CD4-positive, alpha-beta T cell (primary cell): ENCODE results near the gene SPSB3. TPM values are rescaled to one million over a fixed set of nuclear protein-coding genes. Genes with fewer than 3 reads are reported as not detected.

Experiments used
- ATAC-seq: fragments of 200-7000 bp; cut with Tn5 transposase; one replicate; pipeline ENCODE4 v1.10.0; 2022; ENCODE audit warnings: mild to moderate bottlenecking; ENCODE audit not compliant: poor library complexity
- CTCF ChIA-PET: fragments of 350-600 bp; sonication (Branson Sonifier 250); formaldehyde crosslinking; loops from one replicate; lab custom pipeline; 2021; ENCODE audit warnings: antibody characterized with exemption, inconsistent platforms; lab: Charles Lee
- POLR2A ChIA-PET: fragments of 350-600 bp; sonication (Branson Sonifier 250); formaldehyde crosslinking; loops from one replicate; lab custom pipeline; 2021; ENCODE audit warnings: antibody characterized with exemption, inconsistent platforms; lab: Charles Lee
- DNase-seq, 14 experiments: peaks; one replicate each; pipeline ENCODE4 v3.0.0-alpha.2; 2013 to 2020; ENCODE audit warnings: mixed read lengths in 2 of 14
- H3K27ac ChIP-seq, 2 donors: one replicate each; pipeline versions ENCODE4 v1.5.1 to v1.7.0; 2013; ENCODE audit warnings: low read length in 2 of 2, low read depth in 1 of 2, mild to moderate bottlenecking in 1 of 2
- H3K27me3 ChIP-seq, 2 experiments: 1 replicate in 1 of 2; 2 replicates in 1 of 2; pipeline versions ENCODE4 v1.6.1 to v1.7.0; 2013; ENCODE audit warnings: low read length in 2 of 2, control low read depth in 1 of 2, mild to moderate bottlenecking in 1 of 2, moderate library complexity in 1 of 2; ENCODE audit not compliant: insufficient read depth in 2 of 2, control insufficient read depth in 1 of 2
- H3K36me3 ChIP-seq: one replicate; pipeline ENCODE4 v1.6.1; 2013; ENCODE audit warnings: low read length, control low read depth; ENCODE audit not compliant: insufficient read depth
- H3K4me1 ChIP-seq: one replicate; pipeline ENCODE4 v1.6.1; 2013; ENCODE audit warnings: low read length, control low read depth; ENCODE audit not compliant: insufficient read depth
- H3K4me3 ChIP-seq: one replicate; pipeline ENCODE4 v1.5.1; 2013; ENCODE audit warnings: mild to moderate bottlenecking, low read length, moderate library complexity
- H3K9me3 ChIP-seq, 2 experiments: 1 replicate in 1 of 2; 2 replicates in 1 of 2; pipeline versions ENCODE4 v1.6.1 to v1.7.0; 2013; ENCODE audit warnings: low read length in 2 of 2, mild to moderate bottlenecking in 2 of 2, control low read depth in 1 of 2, moderate library complexity in 1 of 2; ENCODE audit not compliant: control insufficient read depth in 1 of 2, insufficient read depth in 1 of 2
- H3K27ac Mint-ChIP-seq: one replicate; pipeline ENCODE4 v1.8.0; 2020; ENCODE audit warnings: mixed read lengths
- H3K27me3 Mint-ChIP-seq: one replicate; pipeline ENCODE4 v1.8.0; 2021; ENCODE audit warnings: mixed read lengths
- H3K36me3 Mint-ChIP-seq: one replicate; pipeline ENCODE4 v1.8.0; 2021; ENCODE audit warnings: low read depth, mixed read lengths
- H3K4me1 Mint-ChIP-seq: one replicate; pipeline ENCODE4 v1.8.0; 2021; ENCODE audit warnings: low read depth, mixed read lengths
- H3K4me3 Mint-ChIP-seq: one replicate; pipeline ENCODE4 v1.8.0; 2020; ENCODE audit warnings: mild to moderate bottlenecking, mixed read lengths
- H3K9me3 Mint-ChIP-seq: one replicate; pipeline ENCODE4 v1.8.0; 2020; ENCODE audit warnings: mixed read lengths
- CTCF ChIP-seq: fragments of 200-600 bp; IDR thresholded peaks from one replicate; pipeline ENCODE4 v1.8.0; 2022; ENCODE audit warnings: antibody characterized with exemption, mild to moderate bottlenecking
- intact Hi-C, 2 experiments: fragments of 100-400 bp; cut with DNase I in 1 of 2; cut with micrococcal nuclease in 1 of 2; formaldehyde crosslinking; loops; one replicate each; pipeline versions ENCODE4 v1.15.1 to v1.9.0; 2023 to 2025; cut with DNase I, micrococcal nuclease
- total RNA-seq, 174 experiments: library from RNA in 2 of 174; stranded (reverse) in 2 of 174; gene quantifications; one replicate each; pipeline ENCODE4 v1.2.3 and lab custom pipeline; 2021 to 2026

The SPSB3 gene
- total RNA-seq, 2 experiments from 2014 or later = 86.3 to 87.6 TPM

GRCh38 chr16:1788708-1789100, 6.3 kb upstream of the SPSB3 start:
- intact Hi-C loops = loop anchor here in 1 of 2 experiments (10.0 kb wide), 2 partner anchors 484 to 1384 kb away; partner anchors contain the start of genes DECR2 and UBE2I
- ChIA-PET POLR2A (interaction anchor here (1.0 kb wide), 1 partner anchor 14 kb away, joined by 3 read pairs; no protein-coding TSS in a partner anchor), CTCF (no interaction called here)
- Mint-ChIP-seq H3K4me3 (peak overlapping the region; percentile 66), H3K27ac (no peak overlapping the region), H3K27me3 (no peaks in the 10 kb centered on the region), H3K4me1 (peaks cover 5% of the 10 kb centered on the region), H3K36me3 (peaks cover 7% of the 10 kb centered on the region), H3K9me3 (no peaks in the 10 kb centered on the region)
- Histone ChIP-seq H3K27ac (no peak overlapping the region), H3K9me3 (peaks cover 0 to 6% of the 10 kb centered on the region in 2 experiments), H3K27me3 (no peaks in the 10 kb centered on the region), H3K36me3 (peaks cover 38% of the 10 kb centered on the region), H3K4me1 (peaks cover 28% of the 10 kb centered on the region), H3K4me3 (no peak overlapping the region)
- DNase-seq (peak in 1 of 14 experiments; percentile 19), ATAC-seq (no peak)
- TF ChIP-seq CTCF = no peak

- peaks cover 11% of the 10 kb centered on the region for H3K36me3 Mint-ChIP-seq
- no peak overlapping the region for H3K4me3 ChIP-seq
- H3K4me1 Mint-ChIP-seq = peaks cover 9% of the 10 kb centered on the region
- CTCF ChIA-PET = no interaction called here
- POLR2A ChIA-PET = no interaction called here
- no peaks in the 10 kb centered on the region for H3K9me3 Mint-ChIP-seq
- H3K27ac ChIP-seq = no peak overlapping the region
- H3K9me3 ChIP-seq = peaks cover 0 to 6% of the 10 kb centered on the region in 2 experiments
- H3K36me3 ChIP-seq = peaks cover 38% of the 10 kb centered on the region
- H3K4me3 Mint-ChIP-seq = no peak overlapping the region
- no peaks in the 10 kb centered on the region for H3K27me3 Mint-ChIP-seq
- DNase-seq = peak in 1 of 14 experiments; percentile 35
- no peak overlapping the region for H3K27ac Mint-ChIP-seq
- no peak for ATAC-seq
- no peak for TF ChIP-seq CTCF
- intact Hi-C loops = loop anchor here in 1 of 2 experiments (10.0 kb wide), 2 partner anchors 483 to 1383 kb away; partner anchors contain the start of genes DECR2 and UBE2I
- H3K4me1 ChIP-seq = peaks cover 33% of the 10 kb centered on the region
- H3K27me3 ChIP-seq = no peaks in the 10 kb centered on the region
Observed at GRCh38 chr16:1788095-1788707, 5.8 kb upstream of the SPSB3 start.

GRCh38 chr16:1787322-1788094, 5.1 kb upstream of the SPSB3 start:
- ATAC-seq = no peak
- H3K36me3 Mint-ChIP-seq = peaks cover 17% of the 10 kb centered on the region
- no peak overlapping the region for H3K27ac Mint-ChIP-seq
- TF ChIP-seq CTCF = no peak
- peaks cover 0 to 6% of the 10 kb centered on the region in 2 experiments for H3K9me3 ChIP-seq
- H3K27me3 Mint-ChIP-seq = no peaks in the 10 kb centered on the region
- intact Hi-C loops = loop anchor here in 1 of 2 experiments (10.0 kb wide), 2 partner anchors 483 to 1383 kb away; partner anchors contain the start of genes DECR2 and UBE2I
- no peaks in the 10 kb centered on the region for H3K27me3 ChIP-seq
- no peaks in the 10 kb centered on the region for H3K9me3 Mint-ChIP-seq
- peaks cover 35% of the 10 kb centered on the region for H3K4me1 ChIP-seq
- H3K4me1 Mint-ChIP-seq = peaks cover 14% of the 10 kb centered on the region
- DNase-seq = no peak
- H3K4me3 Mint-ChIP-seq = no peak overlapping the region
- no peak overlapping the region for H3K27ac ChIP-seq
- peaks cover 38% of the 10 kb centered on the region for H3K36me3 ChIP-seq
- ChIA-PET POLR2A (no interaction called here), CTCF (no interaction called here)
- H3K4me3 ChIP-seq = no peak overlapping the region
